ENCODE measurements around the gene GRM7. TPM values are rescaled to one million over a fixed set of nuclear protein-coding genes. Genes with fewer than 3 reads are reported as not detected.

GRM7 gene
- total RNA-seq, 2 donors from 2014 or later = 0.96 to 1.5 TPM

DNA sequence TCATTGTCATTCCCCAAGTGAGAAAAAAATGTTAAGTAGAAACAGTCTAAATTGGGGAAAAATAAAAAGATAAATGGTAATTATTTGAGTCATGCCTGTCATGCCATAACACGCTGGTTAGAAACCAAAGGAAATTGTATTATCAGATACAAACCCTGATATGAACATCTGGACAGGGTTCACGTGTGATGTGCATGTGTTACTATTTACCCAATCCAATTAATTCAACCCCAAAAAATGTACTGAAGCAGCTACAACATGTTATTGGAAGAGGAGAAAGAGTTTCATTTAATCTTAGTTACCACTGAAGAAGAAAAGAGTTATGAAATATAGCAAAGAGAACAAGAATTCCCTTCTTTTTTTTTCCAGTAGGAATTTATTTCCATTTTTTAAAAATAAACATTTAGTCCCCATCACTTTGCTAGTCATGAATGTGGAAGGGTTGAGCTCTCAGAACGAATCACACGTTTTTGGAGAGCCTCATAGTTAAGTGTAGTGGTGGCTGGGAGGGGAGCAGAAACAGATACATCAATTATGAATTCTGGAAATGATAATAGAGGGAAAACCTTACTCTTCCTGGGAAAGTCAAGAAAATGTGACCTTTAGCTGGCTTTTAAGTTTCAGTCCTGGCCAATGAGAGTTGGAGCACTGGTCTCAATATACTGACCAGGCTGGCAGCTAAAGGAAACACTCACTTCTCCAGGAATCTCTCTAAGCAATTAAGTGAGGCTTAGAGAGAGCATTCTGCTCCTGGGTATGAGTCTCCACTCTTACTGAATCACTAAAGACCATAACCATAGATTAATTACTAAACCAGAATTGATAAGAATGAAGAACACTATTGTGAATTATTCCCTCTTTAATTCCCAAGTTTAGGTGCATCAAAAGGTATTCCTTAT lies 796.5 kb downstream of the GRM7 start:
- no peak overlapping the region for H3K27ac ChIP-seq
- intact Hi-C loops (cut with DNase I) = no loop called here

DNA sequence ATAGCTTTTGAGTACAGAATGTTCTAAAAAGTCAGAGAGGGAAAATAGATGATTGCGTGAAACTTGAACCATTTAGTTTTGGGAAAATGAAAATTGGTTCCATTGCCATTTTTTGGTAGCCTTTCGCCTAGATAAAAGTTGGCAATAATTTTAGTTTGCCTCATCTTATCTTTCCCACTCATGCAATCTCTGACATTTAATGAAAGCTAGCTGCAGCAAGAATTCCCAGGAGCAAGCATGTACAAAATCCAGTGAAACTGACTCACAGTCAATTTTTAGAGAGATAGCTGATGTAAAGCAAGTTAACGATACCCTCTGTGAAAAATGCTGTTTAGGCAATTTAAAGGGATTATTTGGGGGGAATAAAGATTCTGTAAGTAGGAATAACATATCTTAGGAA lies 797.4 kb downstream of the GRM7 start:
- Histone ChIP-seq H3K27ac (no peak overlapping the region), H3K36me3 (no peaks in the 10 kb centered on the region), H3K4me1 (replicated peaks) (no peaks in the 10 kb centered on the region), H3K27me3 (replicated peaks; ENCODE audit: insufficient read depth) (no peaks in the 10 kb centered on the region), H3K4me3 (no peak overlapping the region), H3K9me3 (no peaks in the 10 kb centered on the region)
- TF ChIP-seq, protein P1, sequence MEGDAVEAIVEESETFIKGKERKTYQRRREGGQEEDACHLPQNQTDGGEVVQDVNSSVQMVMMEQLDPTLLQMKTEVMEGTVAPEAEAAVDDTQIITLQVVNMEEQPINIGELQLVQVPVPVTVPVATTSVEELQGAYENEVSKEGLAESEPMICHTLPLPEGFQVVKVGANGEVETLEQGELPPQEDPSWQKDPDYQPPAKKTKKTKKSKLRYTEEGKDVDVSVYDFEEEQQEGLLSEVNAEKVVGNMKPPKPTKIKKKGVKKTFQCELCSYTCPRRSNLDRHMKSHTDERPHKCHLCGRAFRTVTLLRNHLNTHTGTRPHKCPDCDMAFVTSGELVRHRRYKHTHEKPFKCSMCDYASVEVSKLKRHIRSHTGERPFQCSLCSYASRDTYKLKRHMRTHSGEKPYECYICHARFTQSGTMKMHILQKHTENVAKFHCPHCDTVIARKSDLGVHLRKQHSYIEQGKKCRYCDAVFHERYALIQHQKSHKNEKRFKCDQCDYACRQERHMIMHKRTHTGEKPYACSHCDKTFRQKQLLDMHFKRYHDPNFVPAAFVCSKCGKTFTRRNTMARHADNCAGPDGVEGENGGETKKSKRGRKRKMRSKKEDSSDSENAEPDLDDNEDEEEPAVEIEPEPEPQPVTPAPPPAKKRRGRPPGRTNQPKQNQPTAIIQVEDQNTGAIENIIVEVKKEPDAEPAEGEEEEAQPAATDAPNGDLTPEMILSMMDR (IDR thresholded peaks at IDR 0.05) = no peak
- TF ChIP-seq POLR2AphosphoS5 (IDR thresholded peaks at IDR 0.05) (no peak), POLR2A (IDR thresholded peaks at IDR 0.05) (no peak)
- WGBS = 73% methylated on average over 3 of the region's 3 CpGs
- DNase-seq (ENCODE audit: low spot score) = no peak
- intact Hi-C loops (cut with DNase I) = no loop called here

More for the DNA sequence above, 796.5 kb downstream of the GRM7 start:
- Histone ChIP-seq H3K36me3 (no peaks in the 10 kb centered on the region), H3K9me3 (no peaks in the 10 kb centered on the region), H3K4me1 (replicated peaks) (no peaks in the 10 kb centered on the region), H3K27me3 (replicated peaks; ENCODE audit: insufficient read depth) (no peaks in the 10 kb centered on the region), H3K4me3 (no peak overlapping the region)
- DNase-seq (ENCODE audit: low spot score) = no peak
- WGBS = 52% methylated on average over 4 of the region's 4 CpGs
- TF ChIP-seq, protein P1 (IDR thresholded peaks at IDR 0.05) = no peak
- TF ChIP-seq POLR2A (IDR thresholded peaks at IDR 0.05) (no peak), POLR2AphosphoS5 (IDR thresholded peaks at IDR 0.05) (no peak)

DNA sequence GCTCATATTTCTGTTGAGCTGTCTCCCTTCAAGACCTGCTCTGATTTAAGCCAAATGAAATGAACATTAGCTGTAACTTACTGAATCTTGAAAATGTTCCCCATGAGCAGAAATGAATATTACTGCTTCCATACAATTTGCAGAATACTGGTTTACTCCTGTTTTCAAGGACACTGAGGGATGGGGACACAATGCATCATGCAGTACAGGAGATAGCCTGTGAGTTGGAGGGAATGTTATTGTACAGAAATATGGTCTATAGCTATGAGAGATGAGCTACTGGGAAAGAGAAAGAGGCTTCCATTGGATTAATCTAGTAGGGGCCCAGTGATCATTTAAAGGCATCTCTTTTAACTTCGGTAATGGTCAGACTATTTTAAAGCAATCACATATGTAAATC lies 798.2 kb downstream of the GRM7 start:
- Histone ChIP-seq H3K9me3 (no peaks in the 10 kb centered on the region), H3K36me3 (no peaks in the 10 kb centered on the region), H3K27me3 (replicated peaks; ENCODE audit: insufficient read depth) (no peaks in the 10 kb centered on the region), H3K4me3 (no peak overlapping the region), H3K4me1 (replicated peaks) (no peaks in the 10 kb centered on the region), H3K27ac (no peak overlapping the region)
- TF ChIP-seq, protein P1 (IDR thresholded peaks at IDR 0.05) = no peak
- TF ChIP-seq POLR2A (IDR thresholded peaks at IDR 0.05) (no peak), POLR2AphosphoS5 (IDR thresholded peaks at IDR 0.05) (no peak)
- intact Hi-C loops (cut with DNase I) = no loop called here
- no peak for DNase-seq (ENCODE audit: low spot score)
- 67% methylated on average over 1 of the region's 1 CpG for WGBS

DNA sequence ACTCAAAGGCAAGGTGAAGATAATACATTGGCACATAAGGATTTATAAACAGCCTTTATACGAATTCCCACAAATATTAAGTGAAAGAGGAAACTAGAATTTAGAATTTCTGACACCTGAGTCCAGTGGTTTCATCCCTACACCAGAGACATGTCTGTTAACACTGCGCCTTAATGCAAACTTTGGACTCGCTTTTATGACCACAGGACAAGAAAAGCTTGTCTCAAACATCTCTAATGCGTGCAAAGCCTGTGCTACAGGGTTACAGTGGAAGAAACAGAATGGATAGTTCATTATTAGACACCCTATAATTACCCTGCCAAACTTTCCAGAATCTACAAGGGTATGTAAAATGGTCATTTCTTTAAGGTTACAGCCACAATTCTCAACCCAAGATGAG lies 802.9 kb downstream of the GRM7 start:
- no peak for TF ChIP-seq POLR2A (IDR thresholded peaks at IDR 0.05)
- TF ChIP-seq, protein P1 (IDR thresholded peaks at IDR 0.05) = no peak
- no peak for TF ChIP-seq POLR2AphosphoS5 (IDR thresholded peaks at IDR 0.05)
- no peaks in the 10 kb centered on the region for H3K4me1 ChIP-seq (replicated peaks)
- WGBS = 71% methylated on average over 4 of the region's 4 CpGs
- H3K27ac ChIP-seq = no peak overlapping the region
- no peaks in the 10 kb centered on the region for H3K36me3 ChIP-seq
- intact Hi-C loops (cut with DNase I) = no loop called here
- no peaks in the 10 kb centered on the region for H3K27me3 ChIP-seq (replicated peaks; ENCODE audit: insufficient read depth)
- no peaks in the 10 kb centered on the region for H3K9me3 ChIP-seq
- no peak overlapping the region for H3K4me3 ChIP-seq
- no peak for DNase-seq (ENCODE audit: low spot score)

DNA sequence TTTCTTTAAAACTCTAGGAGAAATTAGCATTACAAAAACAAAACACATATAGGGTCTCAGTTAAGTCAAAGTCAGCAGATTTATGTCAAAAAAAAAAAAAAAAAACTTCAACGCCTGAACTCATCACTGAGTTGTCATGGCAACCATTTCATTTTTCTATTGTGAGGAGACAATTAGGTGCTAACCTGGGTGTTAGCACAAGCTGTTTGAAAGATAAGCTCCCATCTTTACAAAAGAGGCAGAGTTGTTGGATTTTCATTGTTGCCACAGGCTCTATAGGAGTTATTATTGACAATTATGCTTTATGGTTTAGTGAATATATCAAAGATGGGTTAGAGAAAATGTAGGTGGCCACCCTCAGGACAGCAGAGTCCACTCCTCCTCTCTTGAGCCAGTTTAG lies 806.9 kb downstream of the GRM7 start:
- Histone ChIP-seq H3K27me3 (replicated peaks; ENCODE audit: insufficient read depth) (no peaks in the 10 kb centered on the region), H3K4me1 (replicated peaks) (no peaks in the 10 kb centered on the region), H3K4me3 (no peak overlapping the region), H3K9me3 (no peaks in the 10 kb centered on the region), H3K36me3 (no peaks in the 10 kb centered on the region), H3K27ac (no peak overlapping the region)
- WGBS = 77% methylated on average over 1 of the region's 1 CpG
- intact Hi-C loops (cut with DNase I) = no loop called here
- TF ChIP-seq POLR2AphosphoS5 (IDR thresholded peaks at IDR 0.05) (no peak), POLR2A (IDR thresholded peaks at IDR 0.05) (no peak)
- TF ChIP-seq, protein P1 (IDR thresholded peaks at IDR 0.05) = no peak
- no peak for DNase-seq (ENCODE audit: low spot score)
